Retinal pigment epithelial cell (primary cell): ENCODE measurements around the gene TMEM38A.
"Not testable (repeated sequence)": the region's sequence is repeated elsewhere in the genome, so short reads cannot be mapped to it uniquely, and the experiment has no call there.

Experiments used
- DNase-seq: peaks from one replicate; pipeline ENCODE4 v3.0.0-alpha.2; 2010; ENCODE audit warnings: low read depth
- H3K4me3 ChIP-seq: 2 replicates; pipeline ENCODE4 v1.5.1; 2011; ENCODE audit warnings: mild to moderate bottlenecking, low read length, control low read depth, moderate library complexity
- CTCF ChIP-seq: conservative IDR thresholded peaks from 2 replicates; pipeline ENCODE4 v1.5.1; 2011; ENCODE audit warnings: low read depth, low read length, control low read depth, inconsistent platforms

The TMEM38A gene

DNA sequence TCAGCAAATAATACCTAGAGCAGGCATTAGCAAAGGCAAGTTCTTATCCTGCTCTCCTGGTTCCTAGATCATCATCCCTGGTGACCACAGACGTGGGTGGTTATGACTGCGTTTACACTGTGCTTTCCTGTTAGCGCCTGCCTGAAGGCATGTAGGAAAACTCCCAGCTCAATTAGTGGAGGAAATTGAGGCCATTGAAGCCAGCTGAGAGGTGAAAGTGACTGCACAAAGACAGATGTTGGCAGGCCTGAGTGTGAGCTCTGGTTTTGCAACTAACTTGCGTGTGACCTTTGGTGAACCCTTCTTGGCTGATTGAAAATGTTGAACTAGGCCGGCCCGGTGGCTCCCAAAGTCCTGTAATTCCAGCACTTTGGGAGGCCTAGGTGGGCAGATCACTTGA lies 41.2 kb downstream of the TMEM38A start:
- no peak for TF ChIP-seq CTCF
- no peak overlapping the region for H3K4me3 ChIP-seq
- no peak for DNase-seq

- TF ChIP-seq CTCF = no peak
- no peak for DNase-seq
- no peak overlapping the region for H3K4me3 ChIP-seq
Observed at GRCh38 chr19:16703677-16704076, 42.7 kb downstream of the TMEM38A start.

DNA sequence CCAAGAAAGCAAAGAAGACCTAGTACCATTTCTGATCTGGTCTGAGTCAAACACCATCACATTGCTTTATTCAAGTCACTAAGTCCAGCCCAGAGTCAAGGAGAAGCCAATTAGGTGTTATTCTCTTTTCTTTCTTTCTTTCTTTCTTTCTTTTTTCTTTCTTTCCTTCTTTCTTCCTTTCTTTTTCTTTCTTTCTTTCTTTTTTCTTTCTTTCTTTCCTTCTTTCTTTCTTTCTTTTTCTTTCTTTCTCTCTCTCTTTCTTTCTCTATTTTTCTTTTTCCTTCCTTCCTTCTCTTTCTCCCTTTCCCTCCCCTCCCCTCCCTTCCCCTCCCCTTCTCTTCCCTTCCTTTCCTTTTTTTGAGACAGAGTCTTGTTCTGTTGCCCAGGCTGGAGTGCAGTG lies 49.9 kb downstream of the TMEM38A start:
- not testable (repeated sequence) for H3K4me3 ChIP-seq

DNA sequence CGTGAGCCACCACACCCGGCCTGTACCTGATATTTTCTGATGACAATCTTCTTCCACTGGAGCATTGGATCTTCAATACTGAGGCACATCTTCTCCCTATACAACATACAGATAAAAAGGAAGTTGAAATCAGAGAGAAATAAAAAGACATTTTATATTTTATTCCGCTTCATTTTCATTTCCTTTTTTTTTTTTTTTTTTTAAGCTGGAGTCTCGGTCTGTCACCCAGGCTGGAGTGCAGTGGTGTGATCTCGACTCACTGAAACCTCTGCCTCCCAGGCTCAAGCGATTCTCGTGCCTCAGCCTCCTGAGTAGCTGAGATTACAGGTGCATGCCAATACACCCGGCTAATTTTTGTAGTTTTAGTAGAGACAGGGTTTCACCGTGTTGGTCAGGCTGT lies 51.4 kb downstream of the TMEM38A start:
- not testable (repeated sequence) for DNase-seq

More for the DNA sequence above, 49.9 kb downstream of the TMEM38A start:
- DNase-seq = not testable (repeated sequence)

GRCh38 chr19:16714702-16715287 lies 53.9 kb downstream of the TMEM38A start:
- peak; percentile 95 for TF ChIP-seq CTCF
- no peak for DNase-seq
- H3K4me3 ChIP-seq = no peak overlapping the region

More for the DNA sequence above, 51.4 kb downstream of the TMEM38A start:
- not testable (repeated sequence) for H3K4me3 ChIP-seq

DNA sequence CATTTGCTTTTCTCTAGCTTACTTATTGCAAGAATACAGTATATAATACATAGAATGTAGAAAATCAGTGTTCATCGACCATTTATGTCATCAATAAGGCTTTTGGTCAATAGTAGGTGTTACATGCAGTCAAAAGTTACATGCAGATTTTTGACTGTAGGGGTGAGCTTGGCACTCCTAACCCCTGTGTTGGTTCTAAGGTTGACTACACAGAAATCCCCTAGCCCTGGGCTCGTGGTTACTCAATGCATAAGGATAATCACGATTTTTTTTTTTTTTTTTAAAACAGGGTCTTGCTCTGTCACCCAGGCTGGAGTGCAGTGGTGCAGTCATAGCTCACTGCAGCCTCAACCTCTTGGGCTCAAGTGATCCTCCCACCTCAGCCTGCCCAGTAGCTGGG lies 54.7 kb downstream of the TMEM38A start:
- no peak for TF ChIP-seq CTCF
- DNase-seq = no peak
- no peak overlapping the region for H3K4me3 ChIP-seq

DNA sequence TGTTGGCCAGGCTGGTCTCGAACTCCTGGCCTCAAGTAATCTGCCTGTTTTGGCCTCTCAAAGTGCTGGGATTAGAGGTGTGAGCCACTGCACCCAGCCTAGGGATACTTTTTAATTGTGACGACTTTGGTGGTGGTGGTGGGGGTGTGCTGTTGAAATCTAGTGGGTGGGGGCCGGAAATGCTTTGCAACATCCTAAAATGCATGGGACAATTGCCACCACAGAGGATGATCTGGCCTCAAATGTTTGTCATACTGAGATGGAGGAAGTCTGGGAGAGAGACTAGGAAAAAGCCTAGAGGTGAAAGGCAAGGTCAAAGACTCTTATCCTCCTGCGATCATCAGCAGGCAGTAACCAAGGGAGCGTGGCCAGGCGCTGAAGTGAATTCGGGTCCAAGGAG lies 60.1 kb downstream of the TMEM38A start:
- DNase-seq = no peak
- no peak for TF ChIP-seq CTCF
- no peak overlapping the region for H3K4me3 ChIP-seq

DNA sequence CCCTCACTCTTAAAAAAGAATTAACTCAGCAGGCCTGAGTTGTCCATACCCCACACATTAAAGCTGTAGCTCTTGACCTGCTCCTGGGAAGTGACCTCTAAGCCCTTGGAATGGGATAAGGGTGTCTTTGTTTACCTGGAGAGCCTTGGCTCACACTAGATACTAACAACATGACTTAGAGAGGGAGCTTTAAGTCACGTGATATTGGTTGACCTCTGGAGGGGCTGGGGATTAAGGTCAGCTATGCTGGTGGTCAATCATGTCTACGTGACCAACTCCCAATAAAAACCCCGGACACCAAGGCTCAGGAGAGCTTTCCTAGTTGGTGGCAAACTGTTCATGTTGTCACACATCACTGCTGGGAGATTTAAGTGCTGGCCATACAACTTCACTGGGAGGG lies 61.7 kb downstream of the TMEM38A start:
- no peak for TF ChIP-seq CTCF
- H3K4me3 ChIP-seq = no peak overlapping the region
- no peak for DNase-seq
